Measurements from ENCODE around the gene HMGCS2. TPM values are rescaled to one million over a fixed set of nuclear protein-coding genes. Genes with fewer than 3 reads are reported as not detected.
A peak's percentile ranks its signal among the peaks of the same experiment; 100 is the strongest.

Gene HMGCS2
- not detected in 2 replicates for total RNA-seq (2013; cell fraction: nucleolus; rRNA removed)
- not detected in 2 replicates for total RNA-seq (2014; rRNA removed)
- total RNA-seq (2014; rRNA removed; fragmentation: Illumina TruSeq; extraction: Trizol): not detected in 2 replicates
- total RNA-seq (2021): 0.43 and 0.49 TPM in 2 replicates
- polyA plus RNA-seq (2011; ENCODE audit: low read depth): not detected
- polyA plus RNA-seq (2011; rRNA removed): not detected in 2 replicates
- not detected in 2 replicates for polyA plus RNA-seq (2011; cell fraction: cytosol; rRNA removed)
- polyA plus RNA-seq (2011; cell fraction: nucleus; rRNA removed): not detected in 2 replicates
- polyA plus RNA-seq (2012): not detected in 2 replicates
- not detected in 2 replicates for polyA plus RNA-seq (2014; fragmentation: Illumina TruSeq; extraction: Trizol)
- polyA plus RNA-seq (2014; fragmentation: Nextera tagmentation; extraction: Ambion mirVana): not detected
- polyA plus RNA-seq (2014; rRNA removed): not detected in 2 replicates
- polyA plus RNA-seq (2016; fragmentation: Nextera tagmentation; extraction: Ambion mirVana): not detected
- polyA minus RNA-seq (2011; rRNA and poly(A)+ RNA removed): not detected in 2 replicates
- not detected in 2 replicates for polyA minus RNA-seq (2011; cell fraction: cytosol; rRNA and poly(A)+ RNA removed)
- not detected in 2 replicates for polyA minus RNA-seq (2011; cell fraction: nucleus; rRNA and poly(A)+ RNA removed)
- not detected for Bru-seq, nascent RNA
- BruChase-seq, experiment 1, labeled RNA remaining after a 6-hour chase: not detected
- BruChase-seq, experiment 2, labeled RNA remaining after a 2-hour chase: percentile 8 among the genes with signal in this experiment
- long read RNA-seq, experiment 1: 0 reads
- long read RNA-seq, experiment 2: 0 reads

GRCh38 chr1:119768778-119769177 lies at the start of gene HMGCS2:
Gene HMGCS2 (minus strand): TSS chr1:119768905. CDS start chr1:119768844, 61 bp downstream.
- no peak within 1 kb of the TSS for H3K4me3 ChIP-seq
- ChIA-PET POLR2A (no interaction called here), SMC1A (ENCODE audit: uncharacterized antibody, unreplicated experiment) (no interaction called here), CTCF (interaction anchor here (0.5 to 1.5 kb wide), 3 partner anchors 24 to 502 kb away, joined by 3 to 6 read pairs (median 3); no protein-coding TSS in a partner anchor), RAD21 (ENCODE audit: unreplicated experiment) (no interaction called here)
- ATAC-seq: no peak
- H3K27me3 ChIP-seq (replicated peaks in 1 of 2; ENCODE audit: control insufficient read depth in 2 of 2, insufficient read depth in 2 of 2, low read length in 1 of 2): peaks cover 0 to 10% of the 10 kb centered on the region in 2 experiments; a peak in 1 of 4 replicates
- no peak for DNase-seq (ENCODE audit: low read depth, low spot score)
- H3K4me1 ChIP-seq (ENCODE audit: control insufficient read depth, insufficient read depth, low read length): no peaks in the 10 kb centered on the region
- no peak within 1 kb of the TSS for H3K9ac ChIP-seq (ENCODE audit: control insufficient read depth, insufficient read depth, low read length)
- 33% methylated on average over 8 of the region's 8 CpGs for WGBS (ENCODE audit: insufficient coverage, insufficient replicate concordance, low lambda C conversion rate, missing lambda C conversion rate)
- no TSS peak for BruUV-seq (replicated peaks)
- no peak within 1 kb of the TSS for H3K27ac ChIP-seq (ENCODE audit: control insufficient read depth, insufficient read depth)
- no peak within 1 kb of the TSS for H2AFZ ChIP-seq (ENCODE audit: control insufficient read depth, low read depth, low read length)
- TF ChIP-seq MTA3 (IDR thresholded peaks at IDR 0.05; ENCODE audit: borderline replicate concordance, low read length) (no peak), KDM1A (IDR thresholded peaks at IDR 0.05; ENCODE audit: borderline replicate concordance) (no peak)
- H3K4me2 ChIP-seq (ENCODE audit: control insufficient read depth, insufficient read depth): no peak within 1 kb of the TSS
- no peaks in the 10 kb centered on the region for H3K9me3 ChIP-seq (replicated peaks; ENCODE audit: control insufficient read depth, insufficient read depth, low read length)
- no peaks in the 10 kb centered on the region for H3K79me2 ChIP-seq (ENCODE audit: control insufficient read depth, insufficient read depth, low read length)
- intact Hi-C loops (cut with micrococcal nuclease; ENCODE audit: unreplicated experiment): no loop called here
- H4K20me1 ChIP-seq (ENCODE audit: control insufficient read depth, insufficient read depth): no peaks in the 10 kb centered on the region
- in situ Hi-C loops (cut with MboI): no loop called here
- FAIRE-seq: no peak
- H3K36me3 ChIP-seq (ENCODE audit: control insufficient read depth in 2 of 2, insufficient read depth in 2 of 2, low read length in 1 of 2): no peaks in the 10 kb centered on the region

DNA sequence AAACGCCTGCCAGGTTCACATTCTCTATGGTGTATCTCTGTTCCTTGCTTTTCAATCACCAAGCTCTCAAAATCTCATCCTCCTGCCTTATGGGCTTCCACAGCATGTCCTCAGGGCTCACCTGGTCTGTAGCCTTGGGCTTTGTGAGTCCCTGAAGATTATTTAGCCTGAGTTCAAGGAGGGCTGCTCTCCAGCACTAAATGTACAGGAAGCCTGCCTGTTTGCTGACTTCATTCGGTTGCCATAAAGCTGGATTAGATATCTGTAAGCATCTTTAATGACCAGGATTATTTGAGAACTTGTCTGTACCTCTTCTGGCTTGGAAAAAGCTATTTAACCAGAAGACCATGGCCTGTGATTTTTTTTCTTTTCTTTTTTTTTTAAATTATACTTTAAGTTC lies 49.5 kb upstream of the HMGCS2 start:
- no TSS peak for BruUV-seq (replicated peaks)
- no peaks in the 10 kb centered on the region for H3K9me3 ChIP-seq (replicated peaks; ENCODE audit: control insufficient read depth, insufficient read depth, low read length)
- ChIA-PET SMC1A (ENCODE audit: uncharacterized antibody, unreplicated experiment) (no interaction called here), RAD21 (ENCODE audit: unreplicated experiment) (no interaction called here), POLR2A (no interaction called here), CTCF (interaction anchor here (0.6 to 1.6 kb wide), 2 partner anchors 9 to 125 kb away, joined by 3 to 5 read pairs; no protein-coding TSS in a partner anchor)
- intact Hi-C loops (cut with micrococcal nuclease; ENCODE audit: unreplicated experiment) (no loop called here), in situ Hi-C loops (cut with MboI) (no loop called here)
- H3K4me1 ChIP-seq (ENCODE audit: control insufficient read depth, insufficient read depth, low read length): no peaks in the 10 kb centered on the region
- no peak overlapping the region for H3K4me3 ChIP-seq
- H4K20me1 ChIP-seq (ENCODE audit: control insufficient read depth, insufficient read depth): no peaks in the 10 kb centered on the region
- H3K27ac ChIP-seq (ENCODE audit: control insufficient read depth, insufficient read depth): no peak overlapping the region
- peaks cover 0 to 2% of the 10 kb centered on the region in 2 experiments; a peak in 2 of 4 replicates for H3K27me3 ChIP-seq (replicated peaks in 1 of 2; ENCODE audit: control insufficient read depth in 2 of 2, insufficient read depth in 2 of 2, low read length in 1 of 2)
- H2AFZ ChIP-seq (ENCODE audit: control insufficient read depth, low read depth, low read length): no peak overlapping the region
- FAIRE-seq: no peak
- ATAC-seq: no peak
- H3K9ac ChIP-seq (ENCODE audit: control insufficient read depth, insufficient read depth, low read length): no peak overlapping the region
- DNase-seq (ENCODE audit: low read depth, low spot score): no peak
- H3K4me2 ChIP-seq (ENCODE audit: control insufficient read depth, insufficient read depth): no peak overlapping the region
- 35% methylated on average over 2 of the region's 2 CpGs for WGBS (ENCODE audit: insufficient coverage, insufficient replicate concordance, low lambda C conversion rate, missing lambda C conversion rate)
- H3K36me3 ChIP-seq (ENCODE audit: control insufficient read depth in 2 of 2, insufficient read depth in 2 of 2, low read length in 1 of 2): no peaks in the 10 kb centered on the region
- no peaks in the 10 kb centered on the region for H3K79me2 ChIP-seq (ENCODE audit: control insufficient read depth, insufficient read depth, low read length)
- TF ChIP-seq MXI1 (IDR thresholded peaks at IDR 0.05; ENCODE audit: low read depth, low read length) (no peak), RELA (IDR thresholded peaks at IDR 0.05; ENCODE audit: borderline replicate concordance, partially characterized antibody) (no peak), ZZZ3 (IDR thresholded peaks at IDR 0.05; ENCODE audit: control insufficient read depth, insufficient read length, low read depth) (no peak), FOS (IDR thresholded peaks at IDR 0.05; ENCODE audit: borderline replicate concordance, extremely low read depth, insufficient read length) (no peak), NRF1 (conservative IDR thresholded peaks at IDR 0.05; ENCODE audit: low read depth, low read length) (no peak), MAX (IDR thresholded peaks at IDR 0.05; ENCODE audit: low read depth, low read length) (no peak), NR2F1 (conservative IDR thresholded peaks at IDR 0.05) (no peak)
